Ammon's horn (tissue), 1 donor: ENCODE measurements around the gene CACNA1S.

Experiments
- DNase-seq: peaks from one replicate; pipeline ENCODE4 v3.0.0-alpha.2; 2016; ENCODE audit warnings: low spot score

CACNA1S gene

DNA sequence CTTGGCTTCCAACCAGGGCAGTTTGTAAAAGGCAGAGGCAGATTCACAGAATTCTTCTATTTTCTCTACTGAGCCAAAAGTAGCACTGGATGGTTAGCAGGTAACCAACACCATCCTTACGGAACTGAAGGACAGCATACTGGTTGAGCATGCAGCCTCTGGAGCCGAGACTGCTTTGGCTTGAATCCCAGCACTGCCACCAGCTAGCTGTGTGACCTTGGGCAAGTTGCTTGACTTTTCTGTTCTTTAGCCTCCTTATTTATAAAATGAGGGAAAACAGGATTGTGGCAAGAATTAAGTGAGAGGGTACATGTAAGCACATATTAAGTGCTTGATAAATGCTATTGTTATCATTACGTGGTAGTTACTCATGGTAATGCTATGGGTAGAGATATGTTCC lies 19.5 kb downstream of the CACNA1S start:
- DNase-seq, result no peak

- no peak for DNase-seq
Observed at GRCh38 chr1:201091256-201091655, 21.0 kb downstream of the CACNA1S start.

DNA sequence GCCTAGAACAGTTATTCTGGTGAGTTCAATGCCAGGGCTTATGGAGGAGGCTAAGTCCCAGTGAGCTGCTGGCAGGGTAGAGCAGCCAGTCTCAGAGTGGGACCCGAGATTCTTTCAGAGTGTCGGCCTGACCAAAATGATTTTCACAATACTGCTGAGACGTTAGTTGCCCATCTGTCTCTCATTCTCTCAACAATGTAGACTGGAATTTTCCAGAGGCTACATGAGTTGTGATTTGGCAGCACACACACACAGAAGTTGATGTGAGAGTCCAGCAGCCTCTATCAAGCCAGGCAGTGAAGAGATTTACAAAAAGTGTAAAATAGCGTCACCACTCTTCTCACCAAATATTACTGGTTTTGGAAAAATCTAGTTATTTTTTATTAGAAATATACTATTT lies 21.7 kb downstream of the CACNA1S start:
- DNase-seq, result no peak

DNA sequence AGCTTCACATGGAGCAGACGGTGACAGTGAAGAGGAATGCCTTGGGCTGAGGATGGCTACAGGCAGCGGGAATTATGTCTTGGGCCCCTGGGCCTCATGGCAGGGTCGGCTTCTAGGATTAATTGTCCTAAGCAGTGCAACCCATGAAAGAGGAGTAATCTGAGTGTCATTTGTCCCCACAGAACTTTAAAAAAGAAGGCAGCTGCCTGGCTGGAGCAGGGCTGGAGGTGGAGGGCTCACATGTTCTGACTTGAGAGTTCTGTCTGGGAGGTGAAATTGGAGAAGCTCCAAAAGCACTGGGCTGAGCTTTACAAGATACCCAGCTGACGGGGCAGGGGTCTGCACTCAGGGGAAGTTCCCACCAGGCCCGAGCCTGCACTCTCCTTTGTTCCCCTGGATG lies 22.6 kb downstream of the CACNA1S start:
- no peak for DNase-seq

DNA sequence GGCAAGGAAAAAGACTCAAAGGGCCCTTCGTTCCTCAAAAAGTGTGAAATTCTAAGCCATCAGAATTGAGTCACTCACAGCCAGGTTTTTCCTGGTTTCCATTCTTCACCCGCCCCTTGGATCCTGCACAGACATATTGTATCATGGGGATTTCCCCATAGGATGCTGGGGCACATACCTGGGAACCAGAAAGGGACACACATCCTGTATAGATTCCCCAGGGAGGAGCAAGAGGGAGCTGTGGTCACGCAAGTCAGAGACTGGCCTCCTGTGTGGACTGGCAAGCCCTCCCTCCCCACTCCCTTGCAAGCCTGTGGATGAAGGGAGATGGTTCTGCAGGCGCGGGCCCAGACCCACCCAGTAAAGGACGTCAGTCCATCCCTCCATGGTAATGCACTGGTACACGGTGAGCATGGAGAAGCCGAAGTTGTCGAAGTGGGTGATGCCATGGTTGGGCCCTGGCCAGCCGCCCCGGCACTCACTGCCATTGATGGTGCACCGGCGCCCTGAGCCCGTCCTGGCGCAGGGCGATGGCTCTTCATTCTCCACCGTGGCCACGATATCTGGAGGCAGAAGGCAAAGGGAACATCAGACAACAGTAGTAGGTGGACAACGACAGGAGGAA lies 23.2 kb downstream of the CACNA1S start:
- DNase-seq, result no peak

DNA sequence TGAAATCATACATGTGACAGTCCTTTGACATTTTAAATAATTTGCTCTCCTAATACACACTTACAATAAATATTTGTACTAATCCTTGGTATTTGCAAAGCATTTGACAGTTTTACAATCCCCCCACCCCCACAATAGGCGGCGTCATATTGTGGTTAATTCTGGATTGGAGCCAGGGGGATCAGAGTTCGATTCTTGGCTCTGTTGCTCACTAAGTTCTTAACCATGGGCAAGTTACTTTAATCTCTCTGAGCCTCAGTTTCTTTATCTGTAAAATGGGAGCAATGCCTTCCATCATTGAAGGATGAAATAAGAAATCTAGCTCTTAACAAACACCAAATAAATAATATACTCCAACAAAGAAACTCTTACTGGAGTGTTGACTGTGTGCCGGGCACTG lies 23.8 kb downstream of the CACNA1S start:
- DNase-seq, result no peak

GRCh38 chr1:201085902-201086735 lies 26.1 kb downstream of the CACNA1S start:
- peak; percentile 60 for DNase-seq

DNA sequence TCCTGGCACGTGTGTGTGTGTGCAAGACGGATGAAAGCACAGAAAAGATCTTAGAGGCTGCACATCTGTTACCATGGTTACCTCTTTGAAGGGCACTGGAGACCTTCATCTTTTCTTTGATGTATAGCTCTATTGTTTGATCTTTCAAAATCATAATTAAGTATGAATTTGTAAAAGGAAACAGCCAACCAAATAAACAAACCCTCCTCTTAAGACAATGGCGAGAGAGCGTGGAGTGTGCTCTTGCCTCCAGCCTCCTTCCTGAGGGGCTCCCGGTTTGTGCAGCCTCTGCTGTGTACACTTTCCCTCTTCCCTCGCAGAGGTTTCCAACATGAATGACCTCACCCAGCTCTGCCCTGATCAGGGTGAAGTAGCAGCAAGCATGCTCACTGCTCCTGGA lies 27.9 kb downstream of the CACNA1S start:
- DNase-seq, result no peak

DNA sequence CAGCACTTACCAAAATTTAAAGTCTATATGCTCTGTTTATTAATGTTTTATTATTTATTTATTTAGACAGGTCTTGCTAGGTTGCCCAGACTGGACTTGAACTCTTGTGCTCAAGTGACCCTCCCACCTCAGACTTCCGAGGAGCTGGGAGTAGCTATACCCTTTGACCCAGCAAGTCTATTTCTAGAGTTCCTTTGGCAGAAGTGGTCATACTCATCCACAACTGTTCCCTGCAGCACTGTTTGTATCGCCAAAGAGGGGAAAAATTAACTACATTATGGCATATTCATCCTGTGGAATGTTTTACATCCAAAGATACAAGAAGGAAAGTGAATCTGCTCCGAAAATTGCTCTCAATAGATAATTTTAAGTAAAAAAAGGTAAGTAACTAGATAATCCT lies 28.5 kb downstream of the CACNA1S start:
- no peak for DNase-seq

GRCh38 chr1:201080135-201080534 lies 32.1 kb downstream of the CACNA1S start:
- no peak for DNase-seq

GRCh38 chr1:201077736-201078135 lies 34.5 kb downstream of the CACNA1S start:
- DNase-seq, result no peak

DNA sequence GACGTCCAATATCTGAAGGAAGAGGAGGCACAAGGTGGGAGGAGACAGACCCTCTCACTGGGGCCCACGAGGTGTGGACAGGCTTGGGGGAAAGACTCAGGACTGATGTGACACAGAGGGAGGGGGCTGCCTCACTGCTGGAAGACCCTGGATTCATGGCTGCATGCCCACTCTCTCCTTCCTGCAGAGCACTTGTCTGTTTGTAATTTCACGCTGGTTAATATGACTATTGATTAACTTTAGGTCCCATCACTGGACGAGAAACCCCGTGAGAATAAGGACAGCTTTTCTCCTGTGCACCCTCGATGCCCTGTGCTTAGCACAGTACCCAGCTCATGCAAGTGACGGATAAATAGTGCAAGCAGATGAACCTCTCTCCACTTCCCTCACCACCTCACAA lies 35.1 kb downstream of the CACNA1S start:
- no peak for DNase-seq

- DNase-seq, result no peak
Observed at GRCh38 chr1:201076092-201076491, 36.1 kb downstream of the CACNA1S start.

GRCh38 chr1:201074018-201074417 lies 38.2 kb downstream of the CACNA1S start:
- DNase-seq, result no peak

- DNase-seq, result no peak
Observed at GRCh38 chr1:201072922-201073321, 39.3 kb downstream of the CACNA1S start.

DNA sequence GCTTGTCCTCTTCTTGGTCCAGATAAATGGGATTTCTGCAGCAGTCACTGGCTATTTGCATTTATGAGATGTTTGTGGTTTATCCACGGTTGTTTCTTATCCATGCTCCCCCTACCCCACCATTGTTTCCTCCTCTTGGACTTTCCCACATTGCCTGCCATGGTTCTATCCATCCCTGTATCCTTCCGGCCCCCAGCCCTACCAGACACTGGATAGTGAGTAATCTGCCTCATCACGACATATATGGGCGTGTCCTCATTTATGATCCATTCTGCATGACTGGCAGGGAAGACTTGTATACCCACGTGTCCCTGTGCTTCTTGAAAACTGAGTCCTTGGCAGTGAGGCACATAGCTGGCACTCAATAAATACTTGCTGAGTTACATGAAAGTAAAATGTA lies 40.1 kb downstream of the CACNA1S start:
- no peak for DNase-seq

DNA sequence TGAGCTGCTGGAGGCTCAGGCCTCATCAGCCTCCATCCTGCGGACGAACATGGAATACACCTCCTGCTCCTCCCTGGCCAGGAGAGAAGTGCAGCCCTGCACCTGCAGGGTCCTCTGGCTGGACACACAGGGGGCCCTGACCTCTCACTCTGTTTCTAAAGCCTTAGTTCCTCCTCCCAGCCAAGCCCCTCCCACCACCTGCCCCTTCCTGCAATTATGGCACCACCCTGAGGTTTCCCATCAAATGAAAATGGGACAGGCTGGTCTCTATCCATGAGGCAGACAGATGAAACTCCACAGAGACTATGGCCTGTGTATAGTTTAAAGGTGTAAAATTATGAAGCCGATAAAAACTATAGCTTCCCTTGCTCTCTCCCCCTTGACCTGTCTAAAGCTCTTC lies 42.6 kb downstream of the CACNA1S start:
- no peak for DNase-seq

DNA sequence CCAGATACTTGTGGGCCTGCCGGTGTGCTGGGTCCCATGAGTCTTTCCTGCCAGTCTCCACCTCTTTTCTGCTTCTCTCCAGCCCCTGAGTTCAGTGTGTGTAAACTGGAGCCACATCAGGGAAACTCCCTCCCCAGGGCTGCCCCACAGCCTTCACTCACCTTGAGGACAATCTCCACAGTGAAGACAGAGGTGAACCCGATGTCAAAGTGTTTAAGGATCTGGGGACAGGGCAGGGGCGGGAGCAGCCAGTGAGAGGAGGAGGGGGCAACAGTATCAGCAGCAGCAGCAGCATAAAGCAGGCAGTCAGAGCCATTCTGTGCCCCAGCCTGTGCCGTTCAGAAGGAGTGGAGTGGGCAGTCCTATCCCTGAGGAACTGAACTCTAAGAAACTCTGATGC lies 43.2 kb downstream of the CACNA1S start:
- no peak for DNase-seq

- no peak for DNase-seq
Observed at GRCh38 chr1:201066986-201067385, 45.2 kb downstream of the CACNA1S start.

- DNase-seq, result no peak
Observed at GRCh38 chr1:201065686-201066085, 46.5 kb downstream of the CACNA1S start.

DNA sequence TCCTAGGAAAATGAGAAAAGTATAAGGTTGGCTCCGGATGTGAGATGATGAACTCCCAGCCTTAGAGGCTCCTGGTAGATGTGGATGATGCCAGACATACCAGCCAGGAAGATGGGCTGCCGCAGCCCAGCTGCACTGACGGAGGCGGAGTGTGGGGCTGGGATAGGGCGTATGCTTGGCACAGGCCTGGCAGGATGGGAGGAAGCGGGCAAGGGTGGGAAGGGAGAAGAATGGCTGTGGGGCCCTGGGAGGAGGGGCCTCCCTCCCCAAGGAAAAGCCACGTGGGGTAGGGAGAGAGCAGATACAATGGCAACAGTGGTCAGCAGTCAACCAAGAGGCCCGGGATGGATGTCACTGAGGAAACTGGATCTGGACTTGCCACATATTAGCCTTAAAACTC lies 47.4 kb downstream of the CACNA1S start:
- DNase-seq, result no peak

DNA sequence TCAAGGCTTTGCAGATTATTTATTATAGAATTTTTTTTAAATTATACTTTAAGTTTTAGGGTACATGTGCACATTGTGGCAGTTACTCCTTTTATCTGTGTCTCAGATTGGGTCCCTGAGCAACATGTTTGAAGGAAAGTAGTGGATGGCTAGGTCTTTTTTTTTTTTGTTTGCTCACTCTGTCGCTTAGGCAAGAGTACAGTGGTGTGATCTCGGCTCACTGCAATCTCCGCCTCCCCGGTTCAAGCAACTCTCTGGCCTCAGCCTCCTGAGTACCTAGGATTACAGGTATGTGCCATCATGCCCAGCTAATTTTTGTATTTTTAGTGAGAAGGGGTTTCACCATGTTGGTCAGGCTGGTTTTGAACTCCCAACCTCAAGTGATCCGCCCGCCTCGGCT lies 49.1 kb downstream of the CACNA1S start:
- DNase-seq, result no peak

GRCh38 chr1:201062511-201063091 lies 49.6 kb downstream of the CACNA1S start:
- no peak for DNase-seq
